Mesendoderm (in vitro differentiated cells): ENCODE results near the gene KPNA1.

Source experiments
- DNase-seq: peaks from one replicate; pipeline ENCODE4 v3.0.0; 2013
- H2AK5ac ChIP-seq: 2 replicates; pipeline ENCODE4 v1.6.1; 2013; ENCODE audit warnings: low read length, inconsistent platforms
- H2BK120ac ChIP-seq: 2 replicates; pipeline ENCODE4 v1.6.1; 2013; ENCODE audit warnings: low read depth, mild to moderate bottlenecking, low read length, moderate library complexity, mixed read lengths
- H2BK15ac ChIP-seq: replicated peaks from 2 replicates; pipeline ENCODE4 v1.6.1; 2013; ENCODE audit warnings: low read depth, mild to moderate bottlenecking, moderate library complexity
- H2BK5ac ChIP-seq: 2 replicates; pipeline ENCODE4 v1.6.1; 2013; ENCODE audit warnings: low read length, inconsistent platforms
- H3K18ac ChIP-seq: 2 replicates; pipeline ENCODE4 v1.6.1; 2013; ENCODE audit warnings: mild to moderate bottlenecking, low read length, mixed read lengths
- H3K23ac ChIP-seq: one replicate; pipeline ENCODE4 v1.6.1; 2013; ENCODE audit warnings: low read length
- H3K27ac ChIP-seq: 2 replicates; pipeline ENCODE4 v1.5.1; 2013; ENCODE audit warnings: low read depth, mild to moderate bottlenecking, inconsistent platforms, low read length, moderate library complexity
- H3K27me3 ChIP-seq: 2 replicates; pipeline ENCODE4 v1.6.1; 2013; ENCODE audit warnings: low read length, control low read depth, mild to moderate bottlenecking, inconsistent platforms; ENCODE audit not compliant: insufficient read depth, poor library complexity
- H3K36me3 ChIP-seq: 2 replicates; pipeline ENCODE4 v1.6.1; 2013; ENCODE audit warnings: low read length, inconsistent platforms; ENCODE audit not compliant: control insufficient read depth, insufficient read depth
- H3K4ac ChIP-seq: one replicate; pipeline ENCODE4 v1.6.1; 2013; ENCODE audit warnings: low read depth, mild to moderate bottlenecking, low read length, moderate library complexity
- H3K4me1 ChIP-seq: 2 replicates; pipeline ENCODE4 v1.6.1; 2013; ENCODE audit warnings: low read depth, low read length, inconsistent platforms; ENCODE audit not compliant: control insufficient read depth
- H3K4me2 ChIP-seq: 2 replicates; pipeline ENCODE4 v1.6.1; 2013; ENCODE audit warnings: low read length
- H3K4me3 ChIP-seq: 2 replicates; pipeline ENCODE4 v1.5.1; 2013; ENCODE audit warnings: mild to moderate bottlenecking, low read length
- H3K56ac ChIP-seq: one replicate; pipeline ENCODE4 v1.6.1; 2013; ENCODE audit warnings: low read length
- H3K79me1 ChIP-seq: 2 replicates; pipeline ENCODE4 v1.6.1; 2013; ENCODE audit warnings: low read length, inconsistent platforms
- H3K79me2 ChIP-seq: 2 replicates; pipeline ENCODE4 v1.6.1; 2013; ENCODE audit warnings: mild to moderate bottlenecking, low read length; ENCODE audit not compliant: control insufficient read depth, insufficient read depth
- H3K9ac ChIP-seq: 2 replicates; pipeline ENCODE4 v1.6.1; 2013; ENCODE audit warnings: low read length, inconsistent platforms
- H4K5ac ChIP-seq: one replicate; pipeline ENCODE4 v1.6.1; 2013; ENCODE audit warnings: low read length
- H4K8ac ChIP-seq: one replicate; pipeline ENCODE4 v1.6.1; 2013; ENCODE audit warnings: low read depth, mild to moderate bottlenecking, control low read depth, low read length, moderate library complexity
- WGBS: extraction: QIAGEN DNeasy Blood & Tissue Kit; methylation state at CpG from one replicate; pipeline ENCODE4 v1.1.7; 2013; ENCODE audit warnings: low lambda C conversion rate, missing lambda C conversion rate; ENCODE audit not compliant: insufficient coverage; ENCODE audit errors: extremely low coverage; 5-methylcytosine and 5-hydroxymethylcytosine counted together

KPNA1 gene

GRCh38 chr3:122559906-122560305 is 45.2 kb upstream of the KPNA1 start:
- Histone ChIP-seq H3K79me2 (no peaks in the 10 kb centered on the region), H3K79me1 (no peaks in the 10 kb centered on the region), H4K5ac (no peak overlapping the region), H3K4ac (no peak overlapping the region), H3K4me3 (no peak overlapping the region), H3K18ac (no peak overlapping the region), H2BK15ac (no peak overlapping the region), H3K4me1 (peaks cover 2% of the 10 kb centered on the region), H3K9ac (no peak overlapping the region), H3K36me3 (no peaks in the 10 kb centered on the region), H3K23ac (no peak overlapping the region), H2BK120ac (no peak overlapping the region), H3K4me2 (no peak overlapping the region), H3K56ac (peak overlapping the region; percentile 43), H3K27ac (no peak overlapping the region), H3K27me3 (no peaks in the 10 kb centered on the region), H4K8ac (no peak overlapping the region), H2BK5ac (no peak overlapping the region), H2AK5ac (no peak overlapping the region)
- WGBS = no CpG with 5 or more reads among the region's 3 CpGs
- peak; percentile 61 for DNase-seq

- H3K4me2 ChIP-seq = no peak overlapping the region
- no peaks in the 10 kb centered on the region for H3K79me2 ChIP-seq
- H2BK15ac ChIP-seq = no peak overlapping the region
- no peak overlapping the region for H3K4ac ChIP-seq
- H3K56ac ChIP-seq = no peak overlapping the region
- no peak overlapping the region for H2AK5ac ChIP-seq
- H3K79me1 ChIP-seq = no peaks in the 10 kb centered on the region
- WGBS = no CpG with 5 or more reads among the region's 6 CpGs
- H3K9ac ChIP-seq = no peak overlapping the region
- H3K4me3 ChIP-seq = no peak overlapping the region
- no peaks in the 10 kb centered on the region for H3K36me3 ChIP-seq
- H2BK120ac ChIP-seq = no peak overlapping the region
- no peak for DNase-seq
- no peak overlapping the region for H3K27ac ChIP-seq
- no peak overlapping the region for H3K18ac ChIP-seq
- H2BK5ac ChIP-seq = no peak overlapping the region
- H3K23ac ChIP-seq = no peak overlapping the region
- no peak overlapping the region for H4K8ac ChIP-seq
- peaks cover 2% of the 10 kb centered on the region for H3K4me1 ChIP-seq
- no peak overlapping the region for H4K5ac ChIP-seq
- H3K27me3 ChIP-seq = no peaks in the 10 kb centered on the region
Observed at GRCh38 chr3:122558605-122559004, 43.9 kb upstream of the KPNA1 start.

GRCh38 chr3:122557356-122557755 is 42.6 kb upstream of the KPNA1 start:
- H2BK120ac ChIP-seq = no peak overlapping the region
- H3K4me2 ChIP-seq = no peak overlapping the region
- H3K4me3 ChIP-seq = no peak overlapping the region
- no peak overlapping the region for H3K56ac ChIP-seq
- H2AK5ac ChIP-seq = no peak overlapping the region
- no peak overlapping the region for H3K23ac ChIP-seq
- H3K79me1 ChIP-seq = no peaks in the 10 kb centered on the region
- H3K27me3 ChIP-seq = no peaks in the 10 kb centered on the region
- no peak overlapping the region for H2BK5ac ChIP-seq
- no peak overlapping the region for H4K5ac ChIP-seq
- H3K18ac ChIP-seq = no peak overlapping the region
- H3K4me1 ChIP-seq = peaks cover 2% of the 10 kb centered on the region
- no CpG with 5 or more reads among the region's 5 CpGs for WGBS
- no peak overlapping the region for H3K27ac ChIP-seq
- no peak overlapping the region for H3K9ac ChIP-seq
- no peaks in the 10 kb centered on the region for H3K36me3 ChIP-seq
- no peak for DNase-seq
- no peaks in the 10 kb centered on the region for H3K79me2 ChIP-seq
- no peak overlapping the region for H2BK15ac ChIP-seq
- no peak overlapping the region for H3K4ac ChIP-seq
- no peak overlapping the region for H4K8ac ChIP-seq

GRCh38 chr3:122555275-122556071 is 40.7 kb upstream of the KPNA1 start:
- Histone ChIP-seq H3K4me3 (no peak overlapping the region), H3K56ac (no peak overlapping the region), H2AK5ac (no peak overlapping the region), H3K27me3 (no peaks in the 10 kb centered on the region), H3K4me1 (peaks cover 2% of the 10 kb centered on the region), H2BK5ac (no peak overlapping the region), H3K9ac (no peak overlapping the region), H2BK15ac (no peak overlapping the region), H3K79me2 (no peaks in the 10 kb centered on the region), H3K4ac (no peak overlapping the region), H4K8ac (peak overlapping the region; percentile 31), H3K27ac (peak overlapping the region; percentile 28), H3K36me3 (no peaks in the 10 kb centered on the region), H3K23ac (no peak overlapping the region), H4K5ac (no peak overlapping the region), H2BK120ac (no peak overlapping the region), H3K79me1 (no peaks in the 10 kb centered on the region), H3K18ac (no peak overlapping the region), H3K4me2 (no peak overlapping the region)
- no CpG with 5 or more reads among the region's 6 CpGs for WGBS
- peak; percentile 66 for DNase-seq

- H4K8ac ChIP-seq = no peak overlapping the region
- no CpG with 5 or more reads among the region's 3 CpGs for WGBS
- H3K79me1 ChIP-seq = no peaks in the 10 kb centered on the region
- no peaks in the 10 kb centered on the region for H3K4me1 ChIP-seq
- H3K4ac ChIP-seq = no peak overlapping the region
- no peak overlapping the region for H3K56ac ChIP-seq
- H2BK120ac ChIP-seq = no peak overlapping the region
- H3K27ac ChIP-seq = no peak overlapping the region
- no peak overlapping the region for H3K4me2 ChIP-seq
- no peaks in the 10 kb centered on the region for H3K36me3 ChIP-seq
- no peak overlapping the region for H4K5ac ChIP-seq
- H3K27me3 ChIP-seq = no peaks in the 10 kb centered on the region
- H3K79me2 ChIP-seq = no peaks in the 10 kb centered on the region
- no peak for DNase-seq
- H3K4me3 ChIP-seq = no peak overlapping the region
- no peak overlapping the region for H3K18ac ChIP-seq
- H3K23ac ChIP-seq = no peak overlapping the region
- no peak overlapping the region for H2BK15ac ChIP-seq
- no peak overlapping the region for H3K9ac ChIP-seq
- no peak overlapping the region for H2BK5ac ChIP-seq
- no peak overlapping the region for H2AK5ac ChIP-seq
Observed at GRCh38 chr3:122553171-122553570, 38.4 kb upstream of the KPNA1 start.

DNA sequence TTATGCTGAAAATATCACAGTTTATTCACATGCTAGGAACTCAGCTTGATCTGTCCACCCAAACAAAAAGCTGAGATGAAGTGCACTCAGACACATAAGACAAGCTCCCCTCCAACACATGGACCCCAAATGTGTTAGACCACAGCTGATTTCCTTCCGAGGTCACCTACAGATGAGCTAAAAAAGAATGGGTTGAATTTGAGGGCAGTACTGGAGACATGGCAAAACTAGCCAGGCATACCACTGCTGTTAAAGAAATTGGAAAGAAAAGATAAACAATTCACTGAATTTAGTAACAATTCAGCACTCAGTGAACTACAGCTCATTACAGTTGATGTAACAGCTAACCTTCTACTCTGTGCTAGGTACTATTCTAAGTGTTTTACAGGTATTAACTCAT is 33.9 kb upstream of the KPNA1 start:
- Histone ChIP-seq H3K79me2 (no peaks in the 10 kb centered on the region), H3K4ac (no peak overlapping the region), H3K79me1 (no peaks in the 10 kb centered on the region), H2BK120ac (no peak overlapping the region), H3K4me1 (no peaks in the 10 kb centered on the region), H3K4me2 (no peak overlapping the region), H3K4me3 (no peak overlapping the region), H3K18ac (no peak overlapping the region), H3K36me3 (no peaks in the 10 kb centered on the region), H4K8ac (no peak overlapping the region), H2BK15ac (no peak overlapping the region), H3K23ac (no peak overlapping the region), H3K27me3 (no peaks in the 10 kb centered on the region), H2AK5ac (no peak overlapping the region), H3K56ac (no peak overlapping the region), H3K9ac (no peak overlapping the region), H2BK5ac (no peak overlapping the region), H4K5ac (no peak overlapping the region), H3K27ac (no peak overlapping the region)
- no CpG with 5 or more reads among the region's 1 CpG for WGBS
- DNase-seq = no peak
